PC-9 (cell line): ENCODE measurements around the gene GPR25. TPM values are rescaled to one million over a fixed set of nuclear protein-coding genes. Genes with fewer than 3 reads are reported as not detected.

Source experiments
- BruUV-seq: library from RNA; stranded (reverse); fragments of 400-500 nt; replicated peaks from 2 replicates; lab custom pipeline; 2021; lab: Mats Ljungman, UMichigan
- CTCF ChIA-PET: fragments of 300-600 bp; sonication (Branson Sonifier 250); formaldehyde crosslinking; loops from one replicate; lab custom pipeline; 2022; ENCODE audit warnings: antibody characterized with exemption; lab: Charles Lee
- POLR2A ChIA-PET: fragments of 300-600 bp; sonication (Branson Sonifier 250); formaldehyde crosslinking; loops from one replicate; lab custom pipeline; 2022; ENCODE audit warnings: antibody characterized with exemption; ENCODE audit not compliant: unreplicated experiment; lab: Charles Lee
- DNase-seq, 2 experiments: peaks; one replicate each; pipeline versions ENCODE4 v3.0.0 to v3.0.0-alpha.2; 2015 to 2022; ENCODE audit warnings: mixed read lengths in 1 of 2
- H2AFZ ChIP-seq: fragments of 200-600 bp; sonication (generic); 2 replicates; pipeline ENCODE4 v1.8.1; 2017; ENCODE audit warnings: antibody characterized with exemption
- H3F3A ChIP-seq: fragments of 200-600 bp; sonication (generic); 2 replicates; pipeline ENCODE4 v1.8.1; 2017; ENCODE audit warnings: antibody characterized with exemption, mild to moderate bottlenecking, low read depth; ENCODE audit not compliant: insufficient read depth
- H3K27ac ChIP-seq: fragments of 200-600 bp; sonication (generic); 2 replicates; pipeline ENCODE4 v1.6.1; 2016; ENCODE audit warnings: mixed run types
- H3K27me3 ChIP-seq: fragments of 200-600 bp; sonication (generic); 2 replicates; pipeline ENCODE4 v1.6.1; 2016; ENCODE audit warnings: low read depth, mixed run types; ENCODE audit not compliant: insufficient read depth
- H3K36me3 ChIP-seq: fragments of 200-600 bp; sonication (generic); 2 replicates; pipeline ENCODE4 v1.6.1; 2016; ENCODE audit warnings: low read depth, mixed run types
- H3K4me1 ChIP-seq: fragments of 200-600 bp; sonication (generic); replicated peaks from 2 replicates; pipeline ENCODE4 v1.6.1; 2016; ENCODE audit warnings: mixed run types; ENCODE audit not compliant: insufficient read depth
- H3K4me2 ChIP-seq: fragments of 200-600 bp; sonication (generic); 2 replicates; pipeline ENCODE4 v1.6.1; 2017; ENCODE audit warnings: mixed run types
- H3K4me3 ChIP-seq: fragments of 200-600 bp; sonication (generic); 2 replicates; pipeline ENCODE4 v1.6.1; 2016; ENCODE audit warnings: mixed run types
- H3K79me2 ChIP-seq: fragments of 200-600 bp; sonication (generic); 2 replicates; pipeline ENCODE4 v1.6.1; 2017; ENCODE audit warnings: low read depth, mixed run types
- H3K9me2 ChIP-seq: fragments of 200-600 bp; sonication (generic); 2 replicates; pipeline ENCODE4 v1.8.1; 2017; ENCODE audit warnings: mild to moderate bottlenecking; ENCODE audit not compliant: insufficient read depth
- H3K9me3 ChIP-seq: fragments of 200-600 bp; sonication (generic); 2 replicates; pipeline ENCODE4 v1.8.1; 2016; ENCODE audit warnings: low read depth; ENCODE audit not compliant: insufficient read depth
- H4K20me1 ChIP-seq: fragments of 200-600 bp; sonication (generic); 2 replicates; pipeline ENCODE4 v1.8.1; 2017; ENCODE audit not compliant: insufficient read depth
- CTCF ChIP-seq: fragments of 200-600 bp; sonication (generic); conservative IDR thresholded peaks from 2 replicates; pipeline ENCODE4 v1.6.1; 2017; ENCODE audit warnings: mixed run types, antibody characterized with exemption, mild to moderate bottlenecking, moderate library complexity
- EZH2 ChIP-seq: fragments of 200-600 bp; sonication (generic); IDR thresholded peaks from 2 replicates; pipeline ENCODE4 v1.8.0; 2017; ENCODE audit warnings: antibody characterized with exemption, low read depth
- intact Hi-C: fragments of 100-400 bp; cut with micrococcal nuclease; formaldehyde crosslinking; loops from one replicate; pipeline ENCODE4 v1.10.0; 2022; ENCODE audit not compliant: unreplicated experiment
- total RNA-seq: library from RNA; stranded (reverse); gene quantifications from 2 replicates; pipeline ENCODE4 v1.2.3, GENCODE V29; 2021

GPR25 gene
- total RNA-seq, 1 experiment from 2014 or later, result not detected

GRCh38 chr1:200866521-200866920, 6.3 kb upstream of the GPR25 start:
- CTCF ChIA-PET, result no interaction called here

GRCh38 chr1:200867018-200867811, 5.6 kb upstream of the GPR25 start:
- no peaks in the 10 kb centered on the region for H3K79me2 ChIP-seq
- peaks cover 7% of the 10 kb centered on the region; the same call in 1 of the 2 replicates for H3F3A ChIP-seq
- ChIA-PET CTCF (interaction anchor here (0.6 kb wide), 1 partner anchor 605 kb away, joined by 3 read pairs; no protein-coding TSS in a partner anchor), POLR2A (no interaction called here)
- no peak overlapping the region for H3K4me2 ChIP-seq
- no TSS peak for BruUV-seq
- peaks cover 5% of the 10 kb centered on the region; the same call in 1 of the 2 replicates for H3K36me3 ChIP-seq
- no peak overlapping the region for H3K4me3 ChIP-seq
- H3K27me3 ChIP-seq, result no peaks in the 10 kb centered on the region
- DNase-seq, result no peak
- no peaks in the 10 kb centered on the region for H3K4me1 ChIP-seq
- no peaks in the 10 kb centered on the region for H3K9me3 ChIP-seq
- H3K27ac ChIP-seq, result no peak overlapping the region
- H4K20me1 ChIP-seq, result no peaks in the 10 kb centered on the region
- intact Hi-C loops, result no loop called here
- H3K9me2 ChIP-seq, result no peaks in the 10 kb centered on the region
- TF ChIP-seq EZH2 (no peak), CTCF (no peak)
- no peak overlapping the region for H2AFZ ChIP-seq

More at GRCh38 chr1:200866521-200866920, 6.3 kb upstream of the GPR25 start:
- Histone ChIP-seq H3K79me2 (no peaks in the 10 kb centered on the region), H3K4me2 (no peak overlapping the region), H3F3A (peaks cover 7% of the 10 kb centered on the region; the same call in 1 of the 2 replicates), H3K36me3 (peaks cover 5% of the 10 kb centered on the region; the same call in 1 of the 2 replicates), H3K4me3 (no peak overlapping the region), H2AFZ (no peak overlapping the region), H3K9me3 (no peaks in the 10 kb centered on the region), H4K20me1 (no peaks in the 10 kb centered on the region), H3K4me1 (no peaks in the 10 kb centered on the region), H3K9me2 (no peaks in the 10 kb centered on the region), H3K27me3 (no peaks in the 10 kb centered on the region), H3K27ac (no peak overlapping the region)
- no peak for TF ChIP-seq CTCF
- no peak for TF ChIP-seq EZH2
- no TSS peak for BruUV-seq
- intact Hi-C loops, result no loop called here
- POLR2A ChIA-PET, result no interaction called here
- no peak for DNase-seq

GRCh38 chr1:200869376-200869752, 3.4 kb upstream of the GPR25 start:
- DNase-seq, result no peak
- POLR2A ChIA-PET, result no interaction called here
- no peak for TF ChIP-seq EZH2
- no peak for TF ChIP-seq CTCF

More at GRCh38 chr1:200869376-200869752, 3.4 kb upstream of the GPR25 start:
- no peaks in the 10 kb centered on the region for H4K20me1 ChIP-seq
- intact Hi-C loops, result no loop called here
- no peaks in the 10 kb centered on the region for H3K79me2 ChIP-seq
- no TSS peak for BruUV-seq
- no peak overlapping the region for H3K27ac ChIP-seq
- CTCF ChIA-PET, result no interaction called here
- H3K36me3 ChIP-seq, result no peaks in the 10 kb centered on the region
- H3F3A ChIP-seq, result peaks cover 7% of the 10 kb centered on the region; the same call in 1 of the 2 replicates
- H3K4me3 ChIP-seq, result no peak overlapping the region
- H3K9me3 ChIP-seq, result no peaks in the 10 kb centered on the region
- H2AFZ ChIP-seq, result no peak overlapping the region
- no peaks in the 10 kb centered on the region for H3K9me2 ChIP-seq
- no peaks in the 10 kb centered on the region for H3K4me1 ChIP-seq
- H3K27me3 ChIP-seq, result no peaks in the 10 kb centered on the region
- H3K4me2 ChIP-seq, result no peak overlapping the region
